IMR-90 (cell line): Measurements from ENCODE around the gene CLDN24. TPM values are rescaled to one million over a fixed set of nuclear protein-coding genes. Genes with fewer than 3 reads are reported as not detected.

Experiments used
- ATAC-seq: fragments of 200-7000 bp; cut with Tn5 transposase; 2 replicates; pipeline ENCODE4 v1.9.1; 2020; ENCODE audit warnings: low read depth, mild to moderate bottlenecking, moderate library complexity
- BruUV-seq: library from RNA; stranded (reverse); fragments of 400-500 nt; replicated peaks from 2 replicates; lab custom pipeline; 2021; lab: Mats Ljungman, UMichigan
- CTCF ChIA-PET: fragments of 300-600 bp; formaldehyde crosslinking; extraction: SDS; loops from one replicate; lab custom pipeline; 2021; ENCODE audit warnings: antibody characterized with exemption; lab: Yijun Ruan, JAX
- POLR2A ChIA-PET: fragments of 300-600 bp; sonication (Branson Sonifier 250); formaldehyde crosslinking; loops from one replicate; lab custom pipeline; 2022; ENCODE audit warnings: antibody characterized with exemption; ENCODE audit not compliant: unreplicated experiment; lab: Charles Lee
- DNase-seq: peaks from one replicate; pipeline ENCODE4 v3.0.0; 2013
- H2AFZ ChIP-seq: replicated peaks from 2 replicates; pipeline ENCODE3; 2013; ENCODE audit warnings: low read length, mild to moderate bottlenecking; ENCODE audit not compliant: poor library complexity
- H2AK5ac ChIP-seq: 2 replicates; pipeline ENCODE4 v1.6.1; 2013; ENCODE audit warnings: low read depth, low read length, inconsistent platforms
- H2AK9ac ChIP-seq: replicated peaks from 2 replicates; pipeline ENCODE3; 2013; ENCODE audit warnings: mild to moderate bottlenecking, low read depth, low read length, moderate library complexity; ENCODE audit not compliant: poor library complexity
- H2BK120ac ChIP-seq: 2 replicates; pipeline ENCODE4 v1.6.1; 2013; ENCODE audit warnings: low read depth, low read length, inconsistent platforms
- H2BK15ac ChIP-seq: 3 replicates; pipeline ENCODE4 v1.6.1; 2013; ENCODE audit warnings: low read depth, low read length, inconsistent platforms
- H2BK20ac ChIP-seq: 2 replicates; pipeline ENCODE4 v1.6.1; 2013; ENCODE audit warnings: low read depth, mild to moderate bottlenecking, inconsistent platforms, low read length, moderate library complexity
- H2BK5ac ChIP-seq: 2 replicates; pipeline ENCODE4 v1.6.1; 2013; ENCODE audit warnings: mild to moderate bottlenecking, low read depth, low read length, inconsistent platforms; ENCODE audit not compliant: poor library complexity, severe bottlenecking
- H3K14ac ChIP-seq: replicated peaks from 2 replicates; pipeline ENCODE4 v1.6.1; 2013; ENCODE audit warnings: low read depth, low read length, inconsistent platforms
- H3K18ac ChIP-seq: 2 replicates; pipeline ENCODE4 v1.6.1; 2013; ENCODE audit warnings: low read depth, low read length, control low read depth
- H3K23ac ChIP-seq: 2 replicates; pipeline ENCODE4 v1.6.1; 2013; ENCODE audit warnings: low read depth, low read length, inconsistent platforms
- H3K27ac ChIP-seq: 2 replicates; pipeline ENCODE4 v1.5.1; 2013; ENCODE audit warnings: mild to moderate bottlenecking, control low read depth, low read length; ENCODE audit not compliant: insufficient read depth
- H3K27me3 ChIP-seq: 2 replicates; pipeline ENCODE4 v1.6.1; 2013; ENCODE audit warnings: low read length; ENCODE audit not compliant: control insufficient read depth, insufficient read depth
- H3K36me3 ChIP-seq: 2 replicates; pipeline ENCODE4 v1.6.1; 2013; ENCODE audit warnings: low read length, mixed read lengths; ENCODE audit not compliant: control insufficient read depth, insufficient read depth
- H3K4ac ChIP-seq: 2 replicates; pipeline ENCODE4 v1.6.1; 2013; ENCODE audit warnings: low read depth, low read length, inconsistent platforms
- H3K4me1 ChIP-seq: 2 replicates; pipeline ENCODE4 v1.6.1; 2013; ENCODE audit warnings: low read length, mixed read lengths; ENCODE audit not compliant: control insufficient read depth, insufficient read depth
- H3K4me2 ChIP-seq: 2 replicates; pipeline ENCODE4 v1.6.1; 2013; ENCODE audit warnings: low read depth, mild to moderate bottlenecking, control low read depth, low read length, moderate library complexity
- H3K4me3 ChIP-seq: 2 replicates; pipeline ENCODE4 v1.5.1; 2013; ENCODE audit warnings: low read depth, mild to moderate bottlenecking, control low read depth, low read length, moderate library complexity; ENCODE audit not compliant: insufficient read depth
- H3K56ac ChIP-seq: 2 replicates; pipeline ENCODE4 v1.6.1; 2013; ENCODE audit warnings: low read length, inconsistent platforms; ENCODE audit not compliant: insufficient read depth; ENCODE audit errors: extremely low read depth
- H3K79me1 ChIP-seq, 2 experiments: 2 replicates each; pipeline ENCODE4 v1.6.1; 2013; ENCODE audit warnings: low read length in 2 of 2, inconsistent platforms in 1 of 2, low read depth in 1 of 2
- H3K9ac ChIP-seq: 2 replicates; pipeline ENCODE4 v1.6.1; 2013; ENCODE audit warnings: low read depth, low read length, control low read depth
- H3K9me1 ChIP-seq: 2 replicates; pipeline ENCODE4 v1.6.1; 2013; ENCODE audit warnings: low read length, inconsistent platforms; ENCODE audit not compliant: insufficient read depth
- H3K9me3 ChIP-seq: 2 replicates; pipeline ENCODE4 v1.6.1; 2013; ENCODE audit warnings: low read length; ENCODE audit not compliant: control insufficient read depth, insufficient read depth
- H4K20me1 ChIP-seq: 2 replicates; pipeline ENCODE4 v1.6.1; 2013; ENCODE audit warnings: low read length, inconsistent platforms; ENCODE audit not compliant: insufficient read depth
- H4K5ac ChIP-seq: 2 replicates; pipeline ENCODE4 v1.6.1; 2013; ENCODE audit warnings: mild to moderate bottlenecking, low read depth, low read length, control low read depth
- H4K8ac ChIP-seq, 2 experiments: 2 replicates each; pipeline ENCODE4 v1.6.1; 2013; ENCODE audit warnings: low read depth in 2 of 2, low read length in 2 of 2, control low read depth in 1 of 2, inconsistent platforms in 1 of 2
- H4K91ac ChIP-seq: 2 replicates; pipeline ENCODE4 v1.6.1; 2013; ENCODE audit warnings: low read depth, low read length, inconsistent platforms; ENCODE audit not compliant: insufficient read depth
- BHLHE40 ChIP-seq: fragments of 150-350 bp; IDR thresholded peaks from 2 replicates; pipeline ENCODE4 v1.6.1; 2016; ENCODE audit warnings: mild to moderate bottlenecking, low read depth, low read length
- MAFK ChIP-seq: IDR thresholded peaks from 2 replicates; pipeline ENCODE4 v1.6.1; 2012; ENCODE audit warnings: low read depth, low read length, improper control_type of control experiment
- MXI1 ChIP-seq: IDR thresholded peaks from 2 replicates; pipeline ENCODE4 v1.6.1; 2012; ENCODE audit warnings: low read depth, mild to moderate bottlenecking, low read length, moderate library complexity, borderline replicate concordance
- POLR2A ChIP-seq: IDR thresholded peaks from 2 replicates; pipeline ENCODE4 v1.6.1; 2012; ENCODE audit warnings: mild to moderate bottlenecking, low read depth, low read length
- WGBS, 2 experiments: methylation state at CpG; one replicate each; pipeline versions ENCODE4 v1.1.5 to v1.1.7; 2013; ENCODE audit warnings: missing lambda C conversion rate in 2 of 2; ENCODE audit not compliant: insufficient read length in 1 of 2; ENCODE audit errors: extremely low coverage in 2 of 2; 5-methylcytosine and 5-hydroxymethylcytosine counted together
- dilution Hi-C: fragments of 300-500 bp; cut with HindIII; formaldehyde crosslinking; loops from one replicate; pipeline ENCODE4 v1.14.3; 2018; ENCODE audit warnings: low sequenced_read_pairs; ENCODE audit not compliant: unreplicated experiment
- in situ Hi-C: fragments of 300-500 bp; cut with MboI; formaldehyde crosslinking; loops from 3 replicates; pipeline ENCODE4 v1.14.3; 2019; ENCODE audit warnings: low sequenced_read_pairs, inconsistent platforms, mixed read lengths
- intact Hi-C: fragments of 100-400 bp; cut with micrococcal nuclease; formaldehyde crosslinking; loops from 2 replicates; pipeline ENCODE4 v1.10.0; 2022
- polyA plus RNA-seq, 3 experiments: library from polyadenylated mRNA; depleted of rRNA; stranded (reverse); fragments of >200 nt; gene quantifications; 2 replicates each; pipeline ENCODE4 v1.2.3, GENCODE V29; 2012; ENCODE audit warnings: low replicate concordance in 1 of 3
- total RNA-seq: library from RNA; depleted of rRNA; stranded (reverse); fragments of >200 nt; gene quantifications from 2 replicates; pipeline ENCODE4 v1.2.3, GENCODE V29; 2012
- TF ChIP-seq, protein P1 (sequence below): conservative IDR thresholded peaks from 2 replicates; pipeline ENCODE4 v1.5.1; 2012; ENCODE audit warnings: mild to moderate bottlenecking, low read depth, low read length, improper control_type of control experiment
- TF ChIP-seq, protein P2 (sequence below): fragments of 150-350 bp; IDR thresholded peaks from 2 replicates; pipeline ENCODE4 v1.6.1; 2017; ENCODE audit warnings: mild to moderate bottlenecking, antibody characterized with exemption, low read length, low read depth

CLDN24 gene
- total and polyA plus RNA-seq, 2 of the 4 experiments (the other 2 are of a cell fraction) = not detected

GRCh38 chr4:183343730-183344129 lies 21.5 kb upstream of the CLDN24 start:
- no TSS peak for BruUV-seq
- Histone ChIP-seq H3K14ac (no peak overlapping the region), H3K56ac (no peak overlapping the region), H2BK15ac (no peak overlapping the region), H3K23ac (no peak overlapping the region), H3K4me2 (no peak overlapping the region), H3K9me3 (no peaks in the 10 kb centered on the region), H3K4ac (no peak overlapping the region), H3K9me1 (0 out of 2 replicates have a peak, but pooled peaks cover 5% of the 10 kb centered on the region), H3K4me1 (peaks cover 7% of the 10 kb centered on the region; the same call in 1 of the 2 replicates), H3K9ac (no peak overlapping the region), H2AK5ac (no peak overlapping the region), H2BK20ac (no peak overlapping the region), H4K5ac (no peak overlapping the region), H3K27me3 (no peaks in the 10 kb centered on the region), H4K8ac (no peak overlapping the region), H3K79me1 (no peaks in the 10 kb centered on the region), H2BK5ac (no peak overlapping the region), H4K91ac (no peak overlapping the region), H3K4me3 (no peak overlapping the region), H2AK9ac (no peak overlapping the region), H4K20me1 (no peaks in the 10 kb centered on the region), H2AFZ (peak overlapping the region; percentile 65), H3K36me3 (no peaks in the 10 kb centered on the region), H2BK120ac (no peak overlapping the region), H3K18ac (no peak overlapping the region), H3K27ac (no peak overlapping the region)
- ChIA-PET POLR2A (no interaction called here), CTCF (interaction anchor here (0.6 kb wide), 1 partner anchor 116 kb away, joined by 4 read pairs; no protein-coding TSS in a partner anchor)
- WGBS, 2 experiments = no CpG with 5 or more reads among the region's 7 CpGs
- DNase-seq (no peak), ATAC-seq (no peak)
- intact Hi-C loops = no loop called here
- TF ChIP-seq BHLHE40 (no peak), POLR2A (no peak), MAFK (no peak), MXI1 (no peak)
- TF ChIP-seq, protein P1, sequence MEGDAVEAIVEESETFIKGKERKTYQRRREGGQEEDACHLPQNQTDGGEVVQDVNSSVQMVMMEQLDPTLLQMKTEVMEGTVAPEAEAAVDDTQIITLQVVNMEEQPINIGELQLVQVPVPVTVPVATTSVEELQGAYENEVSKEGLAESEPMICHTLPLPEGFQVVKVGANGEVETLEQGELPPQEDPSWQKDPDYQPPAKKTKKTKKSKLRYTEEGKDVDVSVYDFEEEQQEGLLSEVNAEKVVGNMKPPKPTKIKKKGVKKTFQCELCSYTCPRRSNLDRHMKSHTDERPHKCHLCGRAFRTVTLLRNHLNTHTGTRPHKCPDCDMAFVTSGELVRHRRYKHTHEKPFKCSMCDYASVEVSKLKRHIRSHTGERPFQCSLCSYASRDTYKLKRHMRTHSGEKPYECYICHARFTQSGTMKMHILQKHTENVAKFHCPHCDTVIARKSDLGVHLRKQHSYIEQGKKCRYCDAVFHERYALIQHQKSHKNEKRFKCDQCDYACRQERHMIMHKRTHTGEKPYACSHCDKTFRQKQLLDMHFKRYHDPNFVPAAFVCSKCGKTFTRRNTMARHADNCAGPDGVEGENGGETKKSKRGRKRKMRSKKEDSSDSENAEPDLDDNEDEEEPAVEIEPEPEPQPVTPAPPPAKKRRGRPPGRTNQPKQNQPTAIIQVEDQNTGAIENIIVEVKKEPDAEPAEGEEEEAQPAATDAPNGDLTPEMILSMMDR = no peak
- TF ChIP-seq, protein P2, sequence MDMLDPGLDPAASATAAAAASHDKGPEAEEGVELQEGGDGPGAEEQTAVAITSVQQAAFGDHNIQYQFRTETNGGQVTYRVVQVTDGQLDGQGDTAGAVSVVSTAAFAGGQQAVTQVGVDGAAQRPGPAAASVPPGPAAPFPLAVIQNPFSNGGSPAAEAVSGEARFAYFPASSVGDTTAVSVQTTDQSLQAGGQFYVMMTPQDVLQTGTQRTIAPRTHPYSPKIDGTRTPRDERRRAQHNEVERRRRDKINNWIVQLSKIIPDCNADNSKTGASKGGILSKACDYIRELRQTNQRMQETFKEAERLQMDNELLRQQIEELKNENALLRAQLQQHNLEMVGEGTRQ = no peak
- dilution Hi-C loops = no loop called here
- in situ Hi-C loops = no loop called here
